ENCODE results near the gene CCNL1. TPM values are rescaled to one million over a fixed set of nuclear protein-coding genes. Genes with fewer than 3 reads are reported as not detected.
A peak's percentile ranks its signal among the peaks of the same experiment; 100 is the strongest.

The CCNL1 gene
- total RNA-seq, 3 donors from 2014 or later (not counting 1 experiment from before 2014, with no cell fraction given) = 1,104 to 1,331 (median 1,220) TPM

- H3K27me3 ChIP-seq (ENCODE audit: control insufficient read depth, insufficient read depth, low read length) = no peaks in the 10 kb centered on the region
- peaks cover 0 to 3% of the 10 kb centered on the region in 2 donors for H3K27me3 Mint-ChIP-seq (ENCODE audit: low read depth in 2 of 2)
- H3K9me3 ChIP-seq (ENCODE audit: control insufficient read depth, insufficient read depth, low read length) = no peaks in the 10 kb centered on the region
- no peak for TF ChIP-seq CTCF (IDR thresholded peaks at IDR 0.05)
- intact Hi-C loops (cut with micrococcal nuclease) = no loop called here
- H3K9me3 Mint-ChIP-seq = no peaks in the 10 kb centered on the region
- H3K27ac Mint-ChIP-seq = no peak overlapping the region
- no peak overlapping the region for H3K4me3 Mint-ChIP-seq
- H3K36me3 ChIP-seq (ENCODE audit: control insufficient read depth, insufficient read depth, low read length) = no peaks in the 10 kb centered on the region
- peaks cover 8 to 10% of the 10 kb centered on the region in 2 donors for H3K4me1 Mint-ChIP-seq
- WGBS (ENCODE audit: insufficient coverage) = no CpG with 5 or more reads among the region's 1 CpG
- no peak overlapping the region for H3K4me3 ChIP-seq (ENCODE audit: low read length)
- DNase-seq (no peak), ATAC-seq (no peak)
- H3K4me1 ChIP-seq (ENCODE audit: control insufficient read depth, insufficient read depth, low read length) = peaks cover 10% of the 10 kb centered on the region
- H3K27ac ChIP-seq (ENCODE audit: low read length) = no peak overlapping the region
- no peaks in the 10 kb centered on the region for H3K36me3 Mint-ChIP-seq
Measured at GRCh38 chr3:157121522-157121921, 38.4 kb downstream of the CCNL1 start.

GRCh38 chr3:157120071-157120892, 39.7 kb downstream of the CCNL1 start:
- intact Hi-C loops (cut with micrococcal nuclease) = no loop called here
- Mint-ChIP-seq H3K27me3 (ENCODE audit: low read depth in 2 of 2) (peaks cover 8 to 12% of the 10 kb centered on the region in 2 donors), H3K4me3 (peak overlapping the region; percentile 65)

DNA sequence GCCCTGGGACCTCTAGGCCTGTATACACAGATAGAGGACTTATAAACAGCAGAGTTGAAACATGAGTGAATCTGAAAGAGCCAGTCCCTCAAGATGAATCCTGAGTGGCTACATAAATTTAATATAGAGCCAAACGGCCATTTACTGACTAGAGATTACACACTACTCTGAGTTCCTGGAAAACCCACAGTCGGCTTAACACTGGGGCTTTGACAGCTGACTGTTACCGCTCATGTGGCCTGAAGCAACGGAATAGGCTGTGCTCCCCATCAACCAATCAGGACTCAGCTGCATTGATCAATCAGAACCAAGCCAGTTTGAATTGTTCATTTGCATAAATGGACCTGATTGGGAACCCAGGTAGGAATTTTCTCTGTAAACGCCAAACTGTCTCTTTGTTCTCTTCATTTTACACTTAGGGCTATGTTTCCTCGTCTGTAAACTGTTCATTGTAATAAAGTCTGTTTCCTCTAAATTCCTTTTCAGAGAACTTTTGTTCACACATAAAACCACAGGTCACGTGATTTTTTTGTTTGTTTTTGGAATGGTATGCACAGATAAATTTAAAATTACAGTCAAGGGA, 40.5 kb downstream of the CCNL1 start:
- Histone ChIP-seq H3K9me3 (ENCODE audit: control insufficient read depth, insufficient read depth, low read length) (no peaks in the 10 kb centered on the region), H3K27me3 (ENCODE audit: control insufficient read depth, insufficient read depth, low read length) (no peaks in the 10 kb centered on the region), H3K27ac (ENCODE audit: low read length) (peak overlapping the region; percentile 53), H3K4me1 (ENCODE audit: control insufficient read depth, insufficient read depth, low read length) (peaks cover 10% of the 10 kb centered on the region), H3K36me3 (ENCODE audit: control insufficient read depth, insufficient read depth, low read length) (no peaks in the 10 kb centered on the region), H3K4me3 (ENCODE audit: low read length) (no peak overlapping the region)
- ATAC-seq = peak; percentile 86 to 99 (median 98)
- peaks cover 8 to 10% of the 10 kb centered on the region in 2 donors for H3K4me1 Mint-ChIP-seq
- WGBS (ENCODE audit: insufficient coverage) = 45% methylated on average over 6 of the region's 7 CpGs
- DNase-seq = peak; percentile 36 to 63
- H3K9me3 Mint-ChIP-seq = no peaks in the 10 kb centered on the region
- peak overlapping the region; percentile 65 for H3K4me3 Mint-ChIP-seq
- TF ChIP-seq CTCF (IDR thresholded peaks at IDR 0.05) = no peak
- H3K27ac Mint-ChIP-seq = peak overlapping the region; percentile 50 to 68
- H3K36me3 Mint-ChIP-seq = no peaks in the 10 kb centered on the region
- intact Hi-C loops (cut with micrococcal nuclease) = no loop called here
- peaks cover 8 to 12% of the 10 kb centered on the region in 2 donors for H3K27me3 Mint-ChIP-seq (ENCODE audit: low read depth in 2 of 2)

More at GRCh38 chr3:157120071-157120892, 39.7 kb downstream of the CCNL1 start:
- Mint-ChIP-seq H3K36me3 (no peaks in the 10 kb centered on the region), H3K4me1 (peaks cover 8 to 10% of the 10 kb centered on the region in 2 donors), H3K9me3 (no peaks in the 10 kb centered on the region), H3K27ac (peak overlapping the region; percentile 50 to 68)
- H3K4me3 ChIP-seq (ENCODE audit: low read length) = no peak overlapping the region
- no peak overlapping the region for H3K27ac ChIP-seq (ENCODE audit: low read length)
- TF ChIP-seq CTCF (IDR thresholded peaks at IDR 0.05) = no peak
- peaks cover 10% of the 10 kb centered on the region for H3K4me1 ChIP-seq (ENCODE audit: control insufficient read depth, insufficient read depth, low read length)
- no peaks in the 10 kb centered on the region for H3K36me3 ChIP-seq (ENCODE audit: control insufficient read depth, insufficient read depth, low read length)
- no peaks in the 10 kb centered on the region for H3K9me3 ChIP-seq (ENCODE audit: control insufficient read depth, insufficient read depth, low read length)
- no peak for ATAC-seq
- H3K27me3 ChIP-seq (ENCODE audit: control insufficient read depth, insufficient read depth, low read length) = no peaks in the 10 kb centered on the region
- WGBS (ENCODE audit: insufficient coverage) = 78% methylated on average over 56 of the region's 56 CpGs
- no peak for DNase-seq

All from natural killer cell (primary cell).